SK-N-MC (cell line): ENCODE data around the gene REEP6.

Experiments
- EZH2 ChIP-seq: fragments of 200-600 bp; sonication (generic); IDR thresholded peaks from one replicate; pipeline ENCODE4 v1.6.1; 2017; ENCODE audit warnings: antibody characterized with exemption
- POLR2AphosphoS5 ChIP-seq: IDR thresholded peaks from 2 replicates; pipeline ENCODE4 v1.6.1; 2012; ENCODE audit warnings: mild to moderate bottlenecking, low read depth, low read length, borderline replicate concordance

DNA sequence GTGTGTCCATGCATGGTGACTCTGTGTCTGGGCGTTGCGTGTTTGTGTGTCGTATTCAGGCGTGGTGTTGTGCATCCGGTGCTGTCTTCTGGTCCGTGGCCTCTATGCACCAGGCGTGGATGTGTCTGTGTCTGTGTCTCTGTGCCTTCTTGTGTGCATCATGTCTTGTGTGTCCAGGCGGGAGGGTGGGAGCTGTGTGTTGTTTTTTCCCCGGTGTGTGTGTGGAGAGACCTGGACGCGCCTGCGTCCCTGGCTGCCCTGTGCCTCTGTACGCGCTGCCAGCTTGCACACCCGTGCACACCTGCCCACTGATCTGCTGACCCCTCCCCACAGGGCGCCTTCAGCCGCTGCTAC, 34.0 kb downstream of the REEP6 start:
- no peak for TF ChIP-seq POLR2AphosphoS5
- no peak for TF ChIP-seq EZH2
